ENCODE results near the gene BANP.

DNA sequence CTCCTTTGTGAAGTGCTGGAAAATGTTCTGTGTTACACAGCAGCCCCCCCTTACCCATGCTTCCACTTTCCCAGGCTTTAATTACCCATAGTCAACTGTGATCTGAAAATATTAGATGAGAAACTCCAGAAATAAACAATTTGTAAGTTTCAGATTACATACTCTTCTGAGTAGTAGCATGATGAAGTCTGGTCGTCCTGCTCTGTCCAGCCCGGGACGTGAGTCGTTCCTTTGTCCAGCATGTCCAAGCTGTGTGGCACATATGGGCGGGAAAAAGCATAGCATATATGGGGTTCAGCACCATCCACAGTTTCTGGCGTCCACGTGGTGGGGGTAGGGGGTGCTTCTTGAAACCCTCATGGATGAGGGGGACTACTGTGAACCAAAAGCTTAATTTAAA lies 83.5 kb downstream of the BANP start:
- TF ChIP-seq SUZ12 (IDR thresholded peaks at IDR 0.05) = no peak
- no peak for TF ChIP-seq FOXA1 (IDR thresholded peaks at IDR 0.05)
- no peak for TF ChIP-seq CTBP1 (IDR thresholded peaks at IDR 0.05; ENCODE audit: borderline replicate concordance)
- no peak for TF ChIP-seq FOXM1 (IDR thresholded peaks at IDR 0.05; ENCODE audit: borderline replicate concordance)
- no peak for TF ChIP-seq HDGF (IDR thresholded peaks at IDR 0.05; ENCODE audit: borderline replicate concordance)
- no peak for TF ChIP-seq FOXK2 (IDR thresholded peaks at IDR 0.05)
- TF ChIP-seq ZNF384 (IDR thresholded peaks at IDR 0.05) = no peak
- TF ChIP-seq LEF1 (IDR thresholded peaks at IDR 0.05; ENCODE audit: borderline replicate concordance) = no peak
- TF ChIP-seq BHLHE40 (IDR thresholded peaks at IDR 0.05; ENCODE audit: borderline replicate concordance) = no peak
- no peak for TF ChIP-seq ARNT (IDR thresholded peaks at IDR 0.05)
- TF ChIP-seq NFRKB (IDR thresholded peaks at IDR 0.05) = no peak

Data from HEK293T (cell line).